BE2C (cell line): ENCODE results near the gene CLSTN3.

Experiments
- DNase-seq: peaks from one replicate; pipeline ENCODE4 v3.0.0-alpha.2; 2020
- H3K27me3 ChIP-seq: fragments of 250-450 bp; sonication (Bioruptor Pico); 2 replicates; pipeline ENCODE4 v1.5.1; 2020; ENCODE audit warnings: mild to moderate bottlenecking
- H3K36me3 ChIP-seq: fragments of 250-450 bp; sonication (Bioruptor Pico); 2 replicates; pipeline ENCODE4 v1.5.1; 2020; ENCODE audit warnings: mild to moderate bottlenecking
- H3K4me1 ChIP-seq: fragments of 250-450 bp; sonication (Bioruptor Pico); 2 replicates; pipeline ENCODE4 v1.5.1; 2020
- H3K4me3 ChIP-seq: 2 replicates; pipeline ENCODE4 v1.5.1; 2011; ENCODE audit warnings: low read depth, low read length
- H3K9me3 ChIP-seq: fragments of 250-450 bp; sonication (Bioruptor Pico); 2 replicates; pipeline ENCODE4 v1.5.1; 2020
- TF ChIP-seq, protein P1 (sequence below): IDR thresholded peaks from 2 replicates; pipeline ENCODE4 v1.5.1; 2012; ENCODE audit warnings: mild to moderate bottlenecking, low read depth, low read length

Gene CLSTN3

DNA sequence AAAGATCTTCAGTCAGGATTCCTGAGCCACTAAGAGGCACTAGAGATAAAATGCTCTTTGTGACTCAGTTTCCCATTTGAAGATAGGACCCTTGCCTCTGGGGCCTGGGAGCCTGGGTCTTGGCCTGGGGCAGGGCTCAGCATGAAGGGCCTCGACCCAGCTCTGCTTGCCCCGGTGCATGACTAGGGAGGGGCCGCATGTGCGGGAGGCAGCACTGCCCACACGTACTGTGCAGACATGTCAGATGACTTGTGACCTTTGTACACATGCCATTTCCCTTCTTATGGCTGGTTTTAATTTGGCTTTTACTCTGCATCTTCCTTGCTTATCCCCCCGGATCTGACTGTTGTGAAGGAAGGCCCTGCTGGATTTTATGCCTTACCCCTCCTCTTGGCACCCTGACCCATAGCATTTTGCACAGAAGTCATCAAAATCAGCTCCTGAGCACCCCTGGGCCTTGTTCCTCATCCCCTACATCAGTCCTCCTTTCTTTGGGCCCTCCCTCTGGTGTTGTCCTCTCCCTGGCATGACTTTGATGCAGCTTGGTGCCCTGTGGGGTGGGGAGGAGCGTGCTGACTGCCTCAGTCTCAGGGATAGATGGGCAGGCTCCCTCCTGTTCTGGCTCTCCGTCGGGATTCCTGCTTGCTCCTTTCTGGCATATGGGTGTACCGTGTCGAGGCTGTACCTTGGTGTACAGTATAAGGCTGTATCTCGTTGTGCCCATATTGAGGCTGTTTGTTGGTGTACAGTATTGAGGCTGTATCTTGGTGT lies 4.4 kb downstream of the CLSTN3 start:
- no peaks in the 10 kb centered on the region for H3K9me3 ChIP-seq
- no peak for DNase-seq
- no peak overlapping the region for H3K4me3 ChIP-seq
- H3K27me3 ChIP-seq, result no peaks in the 10 kb centered on the region
- TF ChIP-seq, protein P1, sequence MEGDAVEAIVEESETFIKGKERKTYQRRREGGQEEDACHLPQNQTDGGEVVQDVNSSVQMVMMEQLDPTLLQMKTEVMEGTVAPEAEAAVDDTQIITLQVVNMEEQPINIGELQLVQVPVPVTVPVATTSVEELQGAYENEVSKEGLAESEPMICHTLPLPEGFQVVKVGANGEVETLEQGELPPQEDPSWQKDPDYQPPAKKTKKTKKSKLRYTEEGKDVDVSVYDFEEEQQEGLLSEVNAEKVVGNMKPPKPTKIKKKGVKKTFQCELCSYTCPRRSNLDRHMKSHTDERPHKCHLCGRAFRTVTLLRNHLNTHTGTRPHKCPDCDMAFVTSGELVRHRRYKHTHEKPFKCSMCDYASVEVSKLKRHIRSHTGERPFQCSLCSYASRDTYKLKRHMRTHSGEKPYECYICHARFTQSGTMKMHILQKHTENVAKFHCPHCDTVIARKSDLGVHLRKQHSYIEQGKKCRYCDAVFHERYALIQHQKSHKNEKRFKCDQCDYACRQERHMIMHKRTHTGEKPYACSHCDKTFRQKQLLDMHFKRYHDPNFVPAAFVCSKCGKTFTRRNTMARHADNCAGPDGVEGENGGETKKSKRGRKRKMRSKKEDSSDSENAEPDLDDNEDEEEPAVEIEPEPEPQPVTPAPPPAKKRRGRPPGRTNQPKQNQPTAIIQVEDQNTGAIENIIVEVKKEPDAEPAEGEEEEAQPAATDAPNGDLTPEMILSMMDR, result no peak
- H3K4me1 ChIP-seq, result no peaks in the 10 kb centered on the region
- no peaks in the 10 kb centered on the region for H3K36me3 ChIP-seq

DNA sequence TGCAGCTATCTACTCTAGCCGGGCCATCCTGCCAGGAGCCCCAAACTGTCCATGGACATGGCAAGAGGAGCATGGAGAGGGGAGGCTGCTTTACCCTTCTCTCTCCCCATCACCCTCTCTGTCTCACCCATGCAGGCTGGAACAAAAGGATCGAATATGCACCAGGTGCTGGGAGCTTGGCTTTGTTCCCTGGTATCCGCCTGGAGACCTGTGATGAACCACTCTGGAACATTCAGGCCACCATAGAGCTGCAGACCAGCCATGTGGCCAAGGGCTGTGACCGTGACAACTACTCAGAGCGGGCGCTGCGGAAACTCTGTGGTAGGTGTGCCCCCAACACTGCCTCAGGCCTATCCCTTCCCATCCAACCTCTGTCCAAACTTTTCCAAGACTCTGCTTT lies 5.9 kb downstream of the CLSTN3 start:
- TF ChIP-seq, protein P1, result no peak
- no peaks in the 10 kb centered on the region for H3K27me3 ChIP-seq
- DNase-seq, result no peak
- H3K4me1 ChIP-seq, result no peaks in the 10 kb centered on the region
- H3K9me3 ChIP-seq, result no peaks in the 10 kb centered on the region
- H3K4me3 ChIP-seq, result no peak overlapping the region
- no peaks in the 10 kb centered on the region for H3K36me3 ChIP-seq

DNA sequence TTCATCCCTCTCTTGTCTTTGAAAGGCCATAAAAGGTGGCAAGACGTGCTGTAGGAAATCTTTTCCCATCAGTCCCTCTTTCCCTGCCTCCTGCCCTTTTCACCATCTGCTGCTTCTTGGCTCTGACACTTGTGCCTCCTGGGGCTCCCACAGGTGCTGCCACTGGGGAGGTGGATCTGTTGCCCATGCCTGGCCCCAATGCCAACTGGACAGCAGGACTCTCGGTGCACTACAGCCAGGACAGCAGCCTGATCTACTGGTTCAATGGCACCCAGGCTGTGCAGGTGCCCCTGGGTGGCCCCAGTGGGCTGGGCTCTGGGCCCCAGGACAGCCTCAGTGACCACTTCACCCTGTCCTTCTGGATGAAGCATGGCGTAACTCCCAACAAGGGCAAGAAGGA lies 6.5 kb downstream of the CLSTN3 start:
- TF ChIP-seq, protein P1, result no peak
- Histone ChIP-seq H3K36me3 (no peaks in the 10 kb centered on the region), H3K4me3 (no peak overlapping the region), H3K27me3 (no peaks in the 10 kb centered on the region), H3K9me3 (no peaks in the 10 kb centered on the region), H3K4me1 (no peaks in the 10 kb centered on the region)
- no peak for DNase-seq

DNA sequence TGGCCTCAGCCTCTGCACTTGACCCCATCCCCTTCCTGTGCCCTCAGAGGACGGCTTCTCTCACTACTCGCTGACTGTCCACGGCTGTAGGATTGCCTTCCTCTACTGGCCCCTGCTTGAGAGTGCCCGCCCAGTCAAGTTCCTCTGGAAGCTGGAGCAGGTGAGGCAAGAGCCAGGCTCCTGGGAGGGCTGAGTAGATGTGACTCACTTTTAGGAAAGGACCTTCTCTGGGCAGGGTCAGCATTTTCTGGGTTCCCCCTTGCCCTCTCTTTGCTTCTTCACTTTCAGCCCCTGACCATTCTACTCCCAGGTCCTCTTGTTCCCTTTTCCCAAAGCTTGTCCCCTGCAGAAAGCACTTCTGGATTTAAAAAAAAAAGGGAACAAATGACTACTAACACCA lies 7.7 kb downstream of the CLSTN3 start:
- DNase-seq, result no peak
- TF ChIP-seq, protein P1, result no peak
- H3K4me3 ChIP-seq, result no peak overlapping the region
- no peaks in the 10 kb centered on the region for H3K36me3 ChIP-seq
- no peaks in the 10 kb centered on the region for H3K9me3 ChIP-seq
- H3K4me1 ChIP-seq, result no peaks in the 10 kb centered on the region
- H3K27me3 ChIP-seq, result no peaks in the 10 kb centered on the region

DNA sequence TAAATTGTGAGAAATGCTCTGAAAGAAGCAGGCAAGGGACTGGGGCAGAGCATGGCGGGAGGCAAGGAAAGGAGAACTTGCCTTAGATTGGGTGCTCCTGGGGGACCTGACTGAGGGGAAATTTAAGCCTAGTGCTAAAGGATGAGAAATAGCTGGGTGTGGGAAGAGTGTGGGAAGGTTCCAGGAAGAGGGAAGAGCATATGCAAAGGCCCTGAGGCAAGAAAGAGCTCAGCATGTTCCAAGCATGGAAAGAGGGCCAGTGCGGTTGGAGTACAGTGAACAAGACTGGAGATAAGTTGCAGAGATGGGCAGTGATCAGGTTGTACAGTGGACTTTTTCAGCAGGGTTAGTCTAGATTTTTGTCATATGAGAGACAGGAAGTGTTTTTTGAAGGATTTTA lies 9.0 kb downstream of the CLSTN3 start:
- Histone ChIP-seq H3K9me3 (no peaks in the 10 kb centered on the region), H3K4me3 (no peak overlapping the region), H3K27me3 (no peaks in the 10 kb centered on the region), H3K4me1 (no peaks in the 10 kb centered on the region), H3K36me3 (no peaks in the 10 kb centered on the region)
- TF ChIP-seq, protein P1, result no peak
- no peak for DNase-seq

DNA sequence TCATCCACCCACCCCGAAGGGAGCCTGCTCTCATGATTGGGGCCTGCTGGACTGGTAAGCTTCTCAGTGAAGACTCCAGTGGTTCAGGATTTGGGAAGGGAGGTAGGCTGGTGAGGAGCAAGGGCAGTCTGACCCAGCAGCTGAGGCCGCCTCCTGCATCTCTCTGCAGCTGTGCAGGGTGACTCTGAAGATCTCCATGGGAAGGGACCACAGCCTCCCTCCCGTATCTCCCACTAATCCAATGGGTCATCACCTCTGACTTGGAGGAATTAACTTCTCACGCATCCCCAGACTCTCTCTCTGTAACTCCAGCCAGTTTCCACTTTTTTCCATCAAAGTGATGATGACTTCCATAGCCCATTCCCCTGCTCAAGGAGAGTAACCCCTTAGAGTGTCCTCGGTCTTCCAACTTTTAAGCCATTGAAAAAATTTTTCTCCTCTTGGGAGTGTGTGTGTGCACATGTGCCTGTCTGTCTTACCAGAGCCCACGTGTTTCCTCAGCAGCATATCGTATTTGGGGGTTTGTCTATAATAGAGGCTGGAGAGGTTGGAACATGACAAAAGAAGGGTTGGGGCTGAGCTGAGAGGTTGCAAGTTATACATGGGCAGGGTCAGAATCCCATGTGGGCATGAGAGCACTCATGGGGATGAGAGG lies 11.3 kb downstream of the CLSTN3 start:
- DNase-seq, result no peak
- Histone ChIP-seq H3K36me3 (no peaks in the 10 kb centered on the region), H3K9me3 (no peaks in the 10 kb centered on the region), H3K4me3 (no peak overlapping the region), H3K27me3 (no peaks in the 10 kb centered on the region), H3K4me1 (peaks cover under 1% of the 10 kb centered on the region)
- TF ChIP-seq, protein P1, result no peak
